DND-41 (cell line): ENCODE measurements around the gene CDCA5.

ENCODE experiments used
- ATAC-seq: fragments of 200-7000 bp; cut with Tn5 transposase; 3 replicates; pipeline ENCODE4 v1.9.1; 2021; ENCODE audit warnings: low read depth; ENCODE audit not compliant: insufficient read depth
- DNase-seq: peaks from one replicate; pipeline ENCODE4 v3.0.0-alpha.2; 2020
- H2AFZ ChIP-seq: 2 replicates; pipeline ENCODE4 v1.6.0; 2012; ENCODE audit warnings: low read depth, low read length
- H3K27ac ChIP-seq: 2 replicates; pipeline ENCODE4 v1.5.1; 2012; ENCODE audit warnings: low read length, inconsistent platforms
- H3K27me3 ChIP-seq: fragments of 200-600 bp; sonication (generic); 2 replicates; pipeline ENCODE4 v1.6.0; 2012; ENCODE audit warnings: low read length, mild to moderate bottlenecking, inconsistent platforms; ENCODE audit not compliant: insufficient read depth, poor library complexity
- H3K36me3 ChIP-seq: 2 replicates; pipeline ENCODE4 v1.5.1; 2012; ENCODE audit warnings: low read length, inconsistent platforms; ENCODE audit not compliant: insufficient read depth
- H3K4me1 ChIP-seq: 2 replicates; pipeline ENCODE4 v1.5.1; 2012; ENCODE audit warnings: mild to moderate bottlenecking, low read length; ENCODE audit not compliant: insufficient read depth
- H3K4me2 ChIP-seq: 2 replicates; pipeline ENCODE4 v1.6.0; 2012; ENCODE audit warnings: mild to moderate bottlenecking, moderate library complexity, low read length, inconsistent platforms; ENCODE audit not compliant: insufficient read depth
- H3K4me3 ChIP-seq, 2 experiments: fragments of 200-600 bp in 1 of 2; shearing (Covaris generic) in 1 of 2; 2 replicates each; pipeline ENCODE4 v1.5.1; 2012 to 2016; ENCODE audit warnings: inconsistent platforms in 2 of 2, low read length in 2 of 2, mild to moderate bottlenecking in 2 of 2, low read depth in 1 of 2, moderate library complexity in 1 of 2
- H3K79me2 ChIP-seq: 2 replicates; pipeline ENCODE4 v1.6.0; 2012; ENCODE audit warnings: low read length, inconsistent platforms; ENCODE audit not compliant: insufficient read depth
- H3K9ac ChIP-seq: 2 replicates; pipeline ENCODE4 v1.6.0; 2012; ENCODE audit warnings: low read depth, mild to moderate bottlenecking, inconsistent platforms, low read length, moderate library complexity
- H3K9me3 ChIP-seq: 2 replicates; pipeline ENCODE4 v1.5.1; 2012; ENCODE audit warnings: low read length, moderate library complexity, mild to moderate bottlenecking, inconsistent platforms; ENCODE audit not compliant: insufficient read depth, severe bottlenecking
- H4K20me1 ChIP-seq: 2 replicates; pipeline ENCODE4 v1.6.0; 2012; ENCODE audit warnings: low read length; ENCODE audit not compliant: insufficient read depth
- CTCF ChIP-seq: IDR thresholded peaks from 2 replicates; pipeline ENCODE4 v1.5.1; 2012; ENCODE audit warnings: borderline replicate concordance, low read length, moderate library complexity, mild to moderate bottlenecking; ENCODE audit not compliant: poor library complexity, severe bottlenecking; ENCODE audit errors: extremely low read depth
- EZH2 ChIP-seq: IDR thresholded peaks from 3 replicates; pipeline ENCODE4 v1.6.1; 2012; ENCODE audit warnings: borderline replicate concordance, low read depth, mild to moderate bottlenecking, moderate library complexity, low read length, inconsistent platforms; ENCODE audit not compliant: severe bottlenecking

The CDCA5 gene

GRCh38 chr11:65112546-65113360 lies 28.9 kb upstream of the CDCA5 start:
- Histone ChIP-seq H3K4me1 (peaks cover 65% of the 10 kb centered on the region), H3K27me3 (no peaks in the 10 kb centered on the region), H3K4me2 (peak overlapping the region; percentile 99), H3K79me2 (peaks cover 46% of the 10 kb centered on the region), H3K4me3 (peak overlapping the region; percentile 36 to 80), H3K9me3 (no peaks in the 10 kb centered on the region), H3K36me3 (peaks cover 54% of the 10 kb centered on the region), H3K27ac (peak overlapping the region; percentile 88), H3K9ac (peak overlapping the region; percentile 93), H4K20me1 (peaks cover 30% of the 10 kb centered on the region), H2AFZ (peak overlapping the region; percentile 90)
- ATAC-seq: peak; percentile 53
- peak; percentile 74 for DNase-seq
- TF ChIP-seq EZH2 (no peak), CTCF (peak; percentile 94)

- peak within 1 kb of the TSS; percentile 36 to 80 for H3K4me3 ChIP-seq
- H3K36me3 ChIP-seq: peaks cover 60% of the 10 kb centered on the region
- H3K9ac ChIP-seq: peak within 1 kb of the TSS; percentile 93
- ATAC-seq (peak; percentile 83), DNase-seq (peak; percentile 97)
- H3K4me1 ChIP-seq: peaks cover 64% of the 10 kb centered on the region
- no peaks in the 10 kb centered on the region for H3K27me3 ChIP-seq
- H3K4me2 ChIP-seq: peak within 1 kb of the TSS; percentile 99
- H3K27ac ChIP-seq: peak within 1 kb of the TSS; percentile 88
- H3K9me3 ChIP-seq: no peaks in the 10 kb centered on the region
- peaks cover 42% of the 10 kb centered on the region for H3K79me2 ChIP-seq
- peak within 1 kb of the TSS; percentile 90 for H2AFZ ChIP-seq
- peaks cover 34% of the 10 kb centered on the region for H4K20me1 ChIP-seq
- TF ChIP-seq EZH2 (no peak), CTCF (no peak)
Measured at GRCh38 chr11:65111744-65112545, 28.1 kb upstream of the CDCA5 start, which contains the start of gene TM7SF2. Gene TM7SF2 (plus strand): TSS chr11:65111872. CDS start chr11:65112016, 144 bp downstream.

GRCh38 chr11:65111159-65111743 lies 27.4 kb upstream of the CDCA5 start:
- peak overlapping the region; percentile 99 for H3K4me2 ChIP-seq
- ATAC-seq (no peak), DNase-seq (no peak)
- H3K9ac ChIP-seq: no peak overlapping the region; the same call in 1 of the 2 replicates
- H4K20me1 ChIP-seq: peaks cover 33% of the 10 kb centered on the region
- peak overlapping the region in 1 of 2 experiments; percentile 32; a peak in 1 of 4 replicates for H3K4me3 ChIP-seq
- peaks cover 61% of the 10 kb centered on the region for H3K36me3 ChIP-seq
- H3K4me1 ChIP-seq: peaks cover 57% of the 10 kb centered on the region
- no peak overlapping the region for H2AFZ ChIP-seq
- H3K27ac ChIP-seq: no peak overlapping the region; the same call in 1 of the 2 replicates
- peak; percentile 8 for TF ChIP-seq CTCF
- TF ChIP-seq EZH2: no peak
- no peaks in the 10 kb centered on the region for H3K27me3 ChIP-seq
- H3K9me3 ChIP-seq: no peaks in the 10 kb centered on the region
- peaks cover 38% of the 10 kb centered on the region for H3K79me2 ChIP-seq
